Stomach (tissue), 9 donors: ENCODE results near the gene PLXNA2. TPM values are rescaled to one million over a fixed set of nuclear protein-coding genes. Genes with fewer than 3 reads are reported as not detected.

ENCODE experiments used
- DNase-seq, 2 donors: peaks; one replicate each; pipeline versions ENCODE4 v3.0.0 to v3.0.0-alpha.2; 2013 to 2019
- H3K27ac ChIP-seq, 5 donors: fragments of 200-600 bp in 4 of 5; sonication (generic) in 4 of 5; one replicate each; pipeline ENCODE4 v1.5.1; 2013 to 2019; ENCODE audit warnings: mild to moderate bottlenecking in 1 of 5, moderate library complexity in 1 of 5
- H3K27me3 ChIP-seq, 3 donors: fragments of 200-600 bp; sonication (generic); one replicate each; pipeline ENCODE4 v1.5.1; 2017 to 2019; ENCODE audit warnings: mixed run types in 1 of 3
- H3K36me3 ChIP-seq, 4 donors: fragments of 200-600 bp; sonication (generic); 1 replicate in 3 of 4; 2 replicates in 1 of 4; pipeline ENCODE4 v1.5.1; 2016 to 2019
- H3K4me1 ChIP-seq, 4 donors: fragments of 200-600 bp; sonication (generic); one replicate each; pipeline ENCODE4 v1.5.1; 2016 to 2019
- H3K4me3 ChIP-seq, 4 donors: fragments of 200-600 bp; sonication (generic) in 3 of 4; one replicate each; pipeline ENCODE4 v1.5.1; 2016 to 2019; ENCODE audit warnings: mild to moderate bottlenecking in 1 of 4
- H3K9me3 ChIP-seq, 4 donors: fragments of 200-600 bp; sonication (generic); one replicate each; pipeline ENCODE4 v1.5.1; 2016 to 2019
- CTCF ChIP-seq, 7 experiments: fragments of 450-650 bp in 4 of 7; fragments of 200-600 bp in 3 of 7; sonication (generic) in 3 of 7; IDR thresholded peaks; one replicate each; pipeline ENCODE4 v1.5.1; 2016 to 2019; ENCODE audit warnings: antibody characterized with exemption in 7 of 7, control low read depth in 2 of 7, mild to moderate bottlenecking in 1 of 7
- EP300 ChIP-seq: sonication (generic); formaldehyde crosslinking; IDR thresholded peaks from one replicate; pipeline ENCODE4 v1.6.1; 2017; ENCODE audit warnings: antibody characterized with exemption
- POLR2A ChIP-seq, 4 donors: fragments of 450-650 bp; IDR thresholded peaks; one replicate each; pipeline ENCODE4 v1.6.1; 2016; ENCODE audit warnings: antibody characterized with exemption in 4 of 4, control low read depth in 2 of 4, mild to moderate bottlenecking in 1 of 4, moderate library complexity in 1 of 4
- POLR2AphosphoS5 ChIP-seq, 3 donors: sonication (generic); formaldehyde crosslinking; IDR thresholded peaks; one replicate each; pipeline ENCODE4 v1.6.1; 2016; ENCODE audit warnings: antibody characterized with exemption in 3 of 3
- WGBS, 5 donors: extraction: QIAGEN DNeasy Blood & Tissue Kit in 3 of 5; methylation state at CpG; one replicate each; pipeline versions ENCODE4 v1.1.5 to v1.1.7; 2013 to 2018; 5-methylcytosine and 5-hydroxymethylcytosine counted together
- intact Hi-C: fragments of 100-400 bp; cut with DNase I; formaldehyde crosslinking; loops from one replicate; pipeline ENCODE4 v1.15.1; 2023; ENCODE audit warnings: low total_unique reads
- polyA plus RNA-seq, 3 donors: library from polyadenylated mRNA; stranded (reverse); fragments of 200-250 nt; gene quantifications; one replicate each; pipeline ENCODE4 v1.2.3, GENCODE V29; 2013
- total RNA-seq, 5 donors: library from RNA; depleted of rRNA; stranded (reverse); fragments of >200 nt; gene quantifications; one replicate each; pipeline versions ENCODE4 v1.1.0 to v1.2.3, GENCODE V29; 2014 to 2016
- donor health status: healthy with polysubstance abuse.
- donor health status: Bipolar disorder and iron deficiency.
- donor health status: healthy.

The PLXNA2 gene
- total and polyA plus RNA-seq, 8 donors: 2.7 to 185 (median 28.7) TPM

DNA sequence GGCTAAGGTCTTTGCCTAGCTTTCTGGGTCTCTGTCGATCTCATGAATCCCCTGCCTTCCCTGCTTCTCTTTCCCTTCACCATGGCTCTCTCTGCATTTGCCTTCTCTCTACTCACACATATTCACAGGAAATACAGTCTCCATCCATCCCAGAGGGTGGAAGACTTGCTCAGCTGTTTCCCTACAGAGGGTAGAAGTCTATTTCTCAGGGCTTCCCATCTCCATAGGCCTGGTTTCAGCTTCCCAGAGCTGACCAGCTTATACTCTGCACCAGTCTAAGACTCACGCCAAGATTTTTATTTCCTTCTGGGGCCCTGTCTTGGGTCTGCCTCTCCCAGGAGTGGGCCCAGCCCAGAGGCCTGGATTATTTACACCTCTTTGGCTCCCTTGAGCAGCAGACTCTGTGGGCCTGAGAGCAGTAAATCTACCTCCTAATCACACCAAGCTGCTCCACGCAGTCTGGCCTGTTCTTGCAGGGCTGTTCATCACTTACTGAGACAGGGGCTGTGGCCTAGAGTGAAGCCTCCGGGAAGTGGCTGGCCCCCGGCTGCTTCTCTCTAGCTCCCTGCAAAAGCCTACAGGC, 102.5 kb downstream of the PLXNA2 start:
- peaks cover 9 to 64% (median 24%) of the 10 kb centered on the region in 4 donors for H3K4me1 ChIP-seq
- peak overlapping the region in 4 of 5 donors; percentile 3 to 73 (median 38) for H3K27ac ChIP-seq
- H3K9me3 ChIP-seq: no peaks in the 10 kb centered on the region
- no peak overlapping the region for H3K4me3 ChIP-seq
- DNase-seq: peak in 1 of 2 donors; percentile 80
- intact Hi-C loops: no loop called here
- H3K27me3 ChIP-seq: no peaks in the 10 kb centered on the region
- peaks cover 0 to 39% (median 25%) of the 10 kb centered on the region in 4 donors for H3K36me3 ChIP-seq
- TF ChIP-seq POLR2A (IDR thresholded peaks at IDR 0.05): no peak
- no peak for TF ChIP-seq EP300
- no peak for TF ChIP-seq POLR2AphosphoS5 (IDR thresholded peaks at IDR 0.05)
- TF ChIP-seq CTCF (IDR thresholded peaks at IDR 0.05): no peak
- WGBS, 5 donors: 39 to 57% (median 48%) methylated on average over 5 of the region's 5 CpGs

GRCh38 chr1:208139434-208140045, 104.6 kb downstream of the PLXNA2 start:
- no peaks in the 10 kb centered on the region for H3K27me3 ChIP-seq
- H3K4me3 ChIP-seq: no peak overlapping the region
- no peak for TF ChIP-seq EP300
- TF ChIP-seq CTCF (IDR thresholded peaks at IDR 0.05): no peak
- no peak for TF ChIP-seq POLR2A (IDR thresholded peaks at IDR 0.05)
- no peak for TF ChIP-seq POLR2AphosphoS5 (IDR thresholded peaks at IDR 0.05)
- no peaks in the 10 kb centered on the region for H3K9me3 ChIP-seq
- peaks cover 0 to 39% (median 25%) of the 10 kb centered on the region in 4 donors for H3K36me3 ChIP-seq
- 57 to 89% (median 61%) methylated on average over 3 of the region's 3 CpGs for WGBS, 5 donors
- intact Hi-C loops: loop anchor here (10.0 kb wide), 1 partner anchor 105 kb away; the partner anchor contains the start of gene PLXNA2
- no peak for DNase-seq
- peaks cover 0 to 67% (median 27%) of the 10 kb centered on the region in 4 donors for H3K4me1 ChIP-seq
- H3K27ac ChIP-seq: peak overlapping the region in 1 of 5 donors; percentile 50

DNA sequence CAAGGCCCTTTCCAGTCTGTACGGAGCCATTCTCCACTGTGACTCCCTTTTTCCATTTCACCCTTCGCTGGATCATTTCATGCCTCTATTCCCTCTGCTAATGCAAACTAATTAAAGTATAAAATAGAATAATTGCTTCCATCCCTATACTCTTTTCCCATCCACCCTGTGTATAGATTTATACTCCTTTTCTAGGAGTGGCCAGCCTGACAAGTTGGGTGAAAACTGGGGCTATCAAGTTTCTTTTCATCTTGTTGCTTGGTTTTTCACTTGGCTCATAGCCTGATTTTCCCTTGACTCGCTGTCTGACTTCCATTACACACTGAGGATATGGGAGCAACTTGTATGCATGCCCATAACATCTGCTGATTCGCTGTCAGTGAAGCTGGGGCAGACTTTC, 107.0 kb downstream of the PLXNA2 start:
- Histone ChIP-seq H3K9me3 (no peaks in the 10 kb centered on the region), H3K36me3 (peaks cover 0 to 38% (median 25%) of the 10 kb centered on the region in 4 donors), H3K27me3 (no peaks in the 10 kb centered on the region), H3K27ac (no peak overlapping the region), H3K4me3 (no peak overlapping the region), H3K4me1 (peaks cover 5 to 72% (median 36%) of the 10 kb centered on the region in 4 donors)
- TF ChIP-seq POLR2A (IDR thresholded peaks at IDR 0.05) (no peak), EP300 (no peak), CTCF (IDR thresholded peaks at IDR 0.05) (no peak), POLR2AphosphoS5 (IDR thresholded peaks at IDR 0.05) (no peak)
- no peak for DNase-seq
- intact Hi-C loops: loop anchor here (10.0 kb wide), 1 partner anchor 108 kb away; the partner anchor contains the start of gene PLXNA2
- 64 to 85% (median 76%) methylated on average over 4 of the region's 4 CpGs for WGBS, 5 donors

GRCh38 chr1:208136459-208137182, 107.6 kb downstream of the PLXNA2 start:
- no peak overlapping the region for H3K4me3 ChIP-seq
- intact Hi-C loops: loop anchor here (10.0 kb wide), 1 partner anchor 108 kb away; the partner anchor contains the start of gene PLXNA2
- TF ChIP-seq EP300: no peak
- no peak for TF ChIP-seq POLR2A (IDR thresholded peaks at IDR 0.05)
- TF ChIP-seq CTCF (IDR thresholded peaks at IDR 0.05): no peak
- no peak for TF ChIP-seq POLR2AphosphoS5 (IDR thresholded peaks at IDR 0.05)
- H3K9me3 ChIP-seq: no peaks in the 10 kb centered on the region
- H3K4me1 ChIP-seq: peaks cover 10 to 72% (median 39%) of the 10 kb centered on the region in 4 donors
- no peak overlapping the region for H3K27ac ChIP-seq
- H3K36me3 ChIP-seq: peaks cover 0 to 33% (median 22%) of the 10 kb centered on the region in 4 donors
- 64 to 85% (median 84%) methylated on average over 5 of the region's 5 CpGs for WGBS, 5 donors
- DNase-seq: no peak
- H3K27me3 ChIP-seq: no peaks in the 10 kb centered on the region
